ENCODE results near the gene ADAM8.
"Not testable (repeated sequence)": the region's sequence is repeated elsewhere in the genome, so short reads cannot be mapped to it uniquely, and the experiment has no call there.

The ADAM8 gene

DNA sequence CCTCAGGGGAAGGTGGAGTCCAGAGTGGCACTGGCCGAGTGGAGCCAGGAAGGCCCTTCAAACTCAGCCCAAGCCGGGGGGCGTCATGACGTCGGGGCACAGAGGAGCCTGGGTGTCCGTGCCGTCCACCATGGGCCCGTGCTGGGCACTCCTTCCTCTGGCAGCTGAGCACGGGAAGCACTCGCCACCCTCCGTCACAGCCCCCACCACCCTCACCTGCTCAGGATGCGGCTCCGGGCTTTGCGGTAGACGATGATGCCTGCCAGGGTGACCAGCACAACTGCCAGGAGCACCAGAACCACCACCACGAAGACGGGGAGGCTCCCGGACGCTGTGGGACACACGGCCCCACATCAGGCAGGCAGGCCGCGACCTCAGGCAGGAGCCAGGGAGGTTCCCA is 8.1 kb downstream of the ADAM8 start:
- no peak for DNase-seq (ENCODE audit: low read depth, low spot score)

DNA sequence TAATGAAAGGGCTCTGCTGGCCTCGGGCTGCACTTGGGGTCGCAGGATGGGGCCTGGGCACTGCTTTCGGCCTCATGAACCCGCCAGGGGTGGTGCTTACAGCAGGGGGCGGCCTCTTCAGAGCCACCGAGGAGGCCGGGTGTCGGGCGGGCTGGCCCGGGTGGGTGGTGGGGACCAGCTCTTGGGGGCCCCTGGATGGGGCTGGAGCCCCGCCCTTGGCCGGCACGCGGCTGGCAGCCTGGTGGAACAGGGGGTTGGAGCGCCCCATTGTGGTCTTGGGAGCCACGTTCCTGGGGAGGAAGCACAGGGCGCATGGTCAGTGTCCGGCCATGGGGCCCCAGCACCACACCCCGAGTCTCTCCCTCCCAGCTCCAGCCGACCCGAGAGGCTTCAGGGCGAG is 8.8 kb downstream of the ADAM8 start:
- no peak for DNase-seq (ENCODE audit: low read depth, low spot score)

DNA sequence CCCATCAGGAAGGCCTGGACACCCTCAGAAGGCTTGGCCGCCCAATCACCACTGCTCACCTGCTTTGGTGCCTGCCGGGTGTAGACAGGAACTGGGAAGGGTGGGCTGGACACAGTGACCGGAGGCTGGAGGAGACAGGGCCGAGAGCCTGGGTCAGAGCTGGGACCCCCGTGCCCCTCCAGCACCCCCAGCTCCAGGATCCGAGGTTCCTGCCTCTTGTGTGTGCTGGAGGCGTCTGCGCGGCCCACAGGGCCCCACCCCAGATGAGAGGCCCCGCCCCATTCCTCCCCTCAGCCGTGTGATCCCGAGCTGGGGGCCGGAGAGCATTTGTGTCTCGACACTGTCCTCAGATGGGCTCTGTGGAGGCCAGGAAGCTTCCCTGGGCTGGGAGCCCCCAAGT is 9.4 kb downstream of the ADAM8 start:
- DNase-seq (ENCODE audit: low read depth, low spot score) = no peak

DNA sequence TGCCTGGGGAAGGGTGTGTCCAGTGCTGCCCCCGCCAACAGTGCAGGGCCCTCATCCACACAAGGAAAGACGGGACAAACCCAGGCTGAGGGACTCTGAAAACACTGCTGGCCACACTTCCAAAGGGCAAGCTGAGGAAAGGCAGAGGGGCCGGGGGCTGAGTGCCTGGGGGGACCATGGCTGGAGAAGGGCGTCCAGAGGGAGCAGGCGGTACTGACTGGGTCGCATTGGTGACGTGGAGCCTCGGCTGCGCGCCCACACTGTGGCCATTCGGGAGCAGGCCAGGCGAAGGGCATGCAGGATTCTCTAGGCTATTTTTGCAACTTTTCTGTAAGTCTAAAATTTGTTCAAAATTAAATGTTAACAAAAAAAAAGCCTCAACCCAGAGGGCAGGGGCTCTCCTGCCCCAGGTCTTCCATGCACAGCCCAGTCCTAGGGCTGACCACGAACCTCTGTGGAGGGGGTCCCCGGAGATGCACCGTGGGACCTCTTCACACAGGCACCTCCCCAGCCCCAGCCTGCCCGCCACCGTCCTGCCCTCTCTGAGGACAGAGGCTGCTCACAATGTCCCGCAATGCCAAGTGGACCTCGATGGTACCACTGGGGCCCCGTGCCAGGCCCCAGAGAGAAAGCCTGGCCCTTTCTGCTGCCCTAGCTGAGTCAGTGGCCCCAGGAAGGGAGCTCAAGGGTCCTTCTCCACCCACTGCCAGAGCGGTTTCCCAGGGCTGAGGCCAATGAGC is 10.4 kb downstream of the ADAM8 start:
- no peak for DNase-seq (ENCODE audit: low read depth, low spot score)

DNA sequence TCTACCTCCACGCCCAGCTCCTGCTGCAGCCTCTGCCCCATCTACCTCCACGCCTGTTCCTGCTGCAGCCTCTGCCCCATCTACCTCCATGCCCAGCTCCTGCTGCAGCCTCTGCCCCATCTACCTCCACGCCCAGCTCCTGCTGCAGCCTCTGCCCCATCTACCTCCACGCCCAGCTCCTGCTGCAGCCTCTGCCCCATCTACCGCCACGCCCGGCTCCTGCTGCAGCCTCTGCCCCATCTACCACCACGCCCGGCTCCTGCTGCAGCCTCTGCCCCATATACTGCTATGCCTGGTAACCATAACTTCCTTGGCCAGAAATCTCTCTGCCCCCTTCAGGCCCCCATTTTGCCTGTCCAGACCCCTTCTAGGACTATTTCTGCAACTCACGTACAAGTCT is 11.6 kb downstream of the ADAM8 start:
- not testable (repeated sequence) for DNase-seq (ENCODE audit: low read depth, low spot score)

DNA sequence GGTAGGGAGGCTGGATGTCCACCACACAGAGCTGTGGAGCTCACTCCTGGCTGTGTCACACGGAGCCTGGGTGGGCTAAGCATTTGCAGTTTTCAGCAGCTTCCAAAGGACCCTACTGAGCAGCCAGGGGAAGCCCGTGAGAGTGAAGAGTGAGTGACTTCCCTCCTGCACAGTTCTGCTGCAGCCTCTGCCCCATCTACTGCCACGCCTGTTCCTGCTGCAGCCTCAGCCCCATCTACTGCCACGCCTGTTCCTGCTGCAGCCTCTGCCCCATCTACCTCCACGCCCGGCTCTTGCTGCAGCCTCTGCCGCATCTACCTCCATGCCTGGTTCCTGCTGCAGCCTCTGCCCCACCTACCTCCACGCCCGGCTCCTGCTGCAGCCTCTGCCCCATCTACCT is 12.2 kb downstream of the ADAM8 start:
- DNase-seq (ENCODE audit: low read depth, low spot score) = no peak

DNA sequence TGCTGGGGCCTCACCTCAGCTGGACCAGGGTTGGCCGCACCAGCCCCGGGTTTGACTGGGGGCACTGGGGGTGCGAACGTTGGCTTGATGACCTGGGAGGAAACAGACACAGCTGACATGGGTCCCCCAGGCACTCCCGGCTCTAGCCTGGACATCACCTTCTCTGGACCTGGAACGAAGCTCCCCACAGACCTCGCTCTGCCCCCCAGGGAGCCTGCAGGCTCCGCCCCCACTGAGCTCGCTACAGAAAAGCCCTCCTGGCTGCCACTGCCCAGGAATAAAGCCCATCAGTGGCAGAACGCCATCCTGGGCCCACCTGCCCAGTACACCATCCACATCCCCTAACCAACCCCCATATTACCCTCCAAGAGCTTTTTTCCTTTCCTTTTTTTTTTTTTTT is 13.0 kb downstream of the ADAM8 start:
- DNase-seq (ENCODE audit: low read depth, low spot score) = no peak

DNA sequence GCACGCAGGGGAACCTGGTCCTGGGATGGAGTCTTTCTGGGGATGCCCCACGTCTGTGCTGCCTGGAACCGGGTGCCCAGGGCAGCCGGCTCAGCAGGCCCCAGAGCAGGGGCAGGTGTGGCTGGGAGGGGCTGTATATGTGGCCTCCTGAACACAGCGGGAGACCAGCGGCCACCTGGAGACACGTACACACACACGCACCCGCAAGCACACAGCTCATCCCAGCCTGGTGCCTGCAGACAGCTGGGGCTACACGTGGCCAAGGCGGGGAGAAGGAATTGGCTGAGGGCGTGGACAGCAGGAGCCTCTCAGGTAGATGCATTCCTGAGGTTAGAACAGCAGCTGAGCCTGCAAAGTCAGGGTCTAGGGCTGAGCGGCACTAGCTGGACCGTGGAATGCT is 14.0 kb downstream of the ADAM8 start:
- no peak for DNase-seq (ENCODE audit: low read depth, low spot score)

DNA sequence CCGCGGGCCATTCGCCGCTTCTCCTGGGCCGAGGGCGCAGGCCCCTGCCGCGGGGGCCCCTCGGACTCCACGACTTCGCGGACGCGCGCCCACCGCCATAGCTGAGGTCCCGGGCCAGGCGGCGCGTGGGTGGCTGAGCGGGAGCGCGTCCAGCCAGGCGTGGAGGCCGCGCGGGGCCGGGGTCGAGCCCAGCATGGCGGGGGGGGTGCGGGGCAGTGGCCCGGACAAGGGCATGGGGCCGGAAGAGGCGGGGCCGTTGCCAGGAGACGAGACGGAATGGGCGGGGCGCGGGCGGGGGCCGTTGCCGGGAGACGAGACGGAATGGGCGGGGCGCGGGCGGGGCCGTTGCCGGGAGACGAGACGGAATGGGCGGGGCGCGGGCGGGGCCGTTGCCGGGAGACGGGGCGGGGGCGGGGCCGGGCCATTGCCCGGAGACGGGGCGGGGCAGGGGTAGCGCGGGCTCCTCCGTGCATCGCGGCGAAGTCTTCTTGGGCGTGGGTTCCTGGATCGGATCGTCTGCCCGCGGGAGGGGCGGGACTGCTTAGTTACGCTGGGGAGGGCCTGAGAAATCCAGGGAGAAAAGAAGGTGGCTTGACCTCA is 14.8 kb downstream of the ADAM8 start:
- DNase-seq (ENCODE audit: low read depth, low spot score) = no peak

DNA sequence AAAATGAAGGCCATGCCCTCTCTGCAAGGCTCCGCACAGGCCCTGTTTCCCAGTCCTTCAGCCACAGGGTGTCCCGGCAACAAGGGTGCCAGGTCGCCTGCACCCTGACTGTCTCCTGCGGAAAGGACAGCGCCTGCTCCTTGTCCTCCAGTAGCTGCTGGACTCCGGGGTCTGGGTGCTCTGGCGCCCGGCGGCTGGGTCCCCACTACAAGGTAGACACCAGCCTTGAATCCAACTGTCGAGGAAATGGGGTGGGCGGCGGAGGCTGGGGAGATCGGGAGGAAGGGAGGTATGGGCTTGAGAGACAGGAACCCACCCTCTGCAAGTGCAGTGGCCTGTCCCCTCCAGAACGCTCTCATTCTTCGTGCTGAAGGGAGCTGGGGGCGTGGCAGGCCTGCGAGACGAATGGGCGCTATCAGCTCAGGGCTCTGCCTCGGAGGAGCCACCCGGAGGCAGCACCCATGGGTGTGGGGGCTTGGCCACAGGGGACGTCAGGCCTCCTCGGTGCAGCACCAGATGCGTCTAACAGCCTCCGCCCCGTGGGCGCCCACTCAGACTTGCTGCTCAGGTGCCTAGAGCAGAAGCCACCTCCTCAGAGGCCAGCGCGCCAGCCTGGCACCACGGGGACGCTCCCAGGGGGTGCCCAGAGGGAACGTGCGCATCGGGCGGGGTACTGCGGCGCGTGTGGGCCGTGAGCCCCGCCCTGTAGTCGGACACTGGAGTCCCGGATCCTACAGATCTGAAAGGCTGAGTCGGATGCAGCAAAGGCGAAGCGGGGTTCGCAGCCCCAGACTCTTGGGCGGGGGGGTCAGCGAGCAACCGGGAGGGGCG is 15.6 kb downstream of the ADAM8 start:
- no peak for DNase-seq (ENCODE audit: low read depth, low spot score)

DNA sequence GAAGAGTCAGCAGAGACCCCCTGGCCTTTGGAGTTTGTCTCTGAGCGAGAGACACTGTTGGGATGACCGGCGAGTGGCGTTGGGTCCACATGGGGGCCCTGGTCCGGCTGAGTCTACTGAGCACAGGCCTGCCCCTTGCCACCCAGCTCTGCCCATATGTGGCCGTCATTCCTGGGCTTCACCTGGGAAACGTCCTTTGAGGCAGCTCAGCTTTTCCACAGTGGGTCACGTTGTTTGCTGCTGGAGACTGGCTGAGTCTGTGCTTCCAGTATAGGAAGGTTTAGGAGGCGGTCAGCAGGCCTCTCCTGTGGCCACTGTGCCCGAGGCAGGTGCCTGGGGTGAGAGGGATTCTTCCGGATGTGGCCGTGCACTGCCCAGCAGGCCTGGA is 17.1 kb downstream of the ADAM8 start:
- no peak for DNase-seq (ENCODE audit: low read depth, low spot score)

DNA sequence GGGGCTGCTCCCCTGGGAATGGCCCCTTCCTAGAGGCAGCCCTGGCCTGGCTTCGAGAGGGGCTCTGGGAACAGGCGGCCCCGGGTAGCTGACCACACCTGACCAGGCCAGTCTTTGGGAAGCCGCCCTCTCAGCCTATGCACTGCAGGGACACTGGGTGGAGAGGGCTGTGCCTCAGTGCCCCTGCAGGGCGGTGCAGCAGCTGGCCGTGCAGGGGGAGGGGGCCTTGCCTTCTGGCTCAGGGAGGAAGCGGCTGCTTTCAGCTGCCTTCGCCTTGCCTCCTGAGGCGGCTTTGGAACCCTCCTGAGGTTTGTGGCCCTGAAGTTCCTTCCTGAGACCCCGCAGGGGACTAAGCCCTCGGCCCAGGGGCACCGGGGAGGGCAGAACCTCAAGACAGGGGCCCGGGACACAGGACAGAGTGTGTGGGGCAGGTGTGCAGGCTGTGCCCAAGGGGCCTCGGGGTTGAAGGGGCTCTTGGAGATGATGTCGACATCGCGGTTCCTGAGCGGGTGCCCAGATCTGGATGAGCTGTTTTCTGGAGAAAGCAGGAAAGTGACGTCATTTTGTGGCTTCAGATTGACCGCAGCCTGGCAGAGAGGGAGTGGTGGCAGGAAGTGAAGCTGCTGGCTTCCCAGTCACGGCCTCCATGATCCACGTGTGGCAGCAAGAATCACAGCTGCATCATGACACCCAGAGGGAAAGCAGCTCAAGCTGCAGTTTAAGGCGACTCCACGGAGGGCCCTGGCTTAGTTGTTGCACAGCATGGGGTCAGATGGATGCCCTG is 17.7 kb downstream of the ADAM8 start:
- no peak for DNase-seq (ENCODE audit: low read depth, low spot score)

DNA sequence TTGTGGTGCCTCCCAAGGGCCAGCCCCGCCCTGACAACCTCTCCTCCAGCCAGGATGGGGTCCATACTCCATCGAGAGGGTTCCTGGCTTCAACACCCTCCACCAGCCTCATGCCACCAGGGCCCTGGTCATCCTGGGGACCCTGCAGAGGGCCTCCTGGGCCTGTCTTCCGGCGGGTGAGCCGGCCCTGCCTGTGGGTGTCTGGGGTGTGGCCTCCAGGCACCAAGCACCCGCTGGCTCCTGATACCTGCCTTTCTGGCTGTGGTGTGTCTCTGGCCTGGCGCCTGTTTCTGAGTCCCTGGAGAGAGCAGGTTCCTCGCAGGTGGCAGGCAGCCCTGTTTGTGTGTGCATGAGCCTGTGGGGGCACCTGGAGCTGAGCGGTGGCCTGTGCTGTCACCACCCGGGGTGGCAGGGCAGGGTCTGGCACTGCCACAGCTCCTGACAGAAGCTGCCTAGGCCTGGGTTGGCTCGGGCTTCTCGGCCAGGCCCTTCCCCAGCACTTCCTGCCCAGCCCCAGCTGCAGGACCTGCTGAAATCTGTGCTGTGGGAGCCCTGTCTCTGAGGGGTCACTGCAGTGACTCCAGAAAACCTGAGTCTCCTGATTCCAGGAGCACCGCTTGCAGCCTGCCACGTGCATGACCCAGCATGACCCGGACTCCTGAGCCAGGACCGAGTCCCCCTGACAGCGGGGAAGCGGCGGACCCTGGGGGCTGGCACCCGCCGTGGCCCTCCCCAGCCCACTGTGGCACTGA is 18.4 kb downstream of the ADAM8 start:
- no peak for DNase-seq (ENCODE audit: low read depth, low spot score)

DNA sequence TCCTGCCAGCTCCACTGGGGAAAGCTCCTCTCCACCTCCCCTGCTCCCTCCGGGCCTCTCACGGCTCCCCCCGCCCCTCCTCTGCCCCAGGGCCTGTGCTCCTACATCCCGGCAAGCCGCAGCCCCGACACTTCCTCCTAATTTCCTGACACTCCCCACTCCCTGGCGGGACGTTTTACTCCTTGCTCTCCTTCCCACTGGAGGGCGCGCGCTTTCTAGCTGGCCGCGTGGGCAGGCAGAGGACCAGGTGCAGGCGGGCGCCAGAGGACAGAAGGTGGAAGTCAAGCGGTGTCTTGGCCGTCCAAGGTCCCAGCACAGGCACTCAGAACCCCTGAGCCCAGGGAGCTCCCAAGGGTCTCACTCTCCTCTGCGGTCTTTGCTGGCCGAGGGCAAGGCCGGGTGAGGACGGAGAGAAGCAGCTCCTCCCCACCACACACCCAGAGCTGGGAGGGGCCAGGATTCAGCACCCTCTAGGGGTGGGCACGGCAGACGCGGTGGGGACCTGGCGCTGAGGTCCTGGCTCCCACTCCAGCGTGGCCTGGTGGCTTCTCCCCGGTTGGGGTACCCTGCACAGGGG is 19.1 kb downstream of the ADAM8 start:
- no peak for DNase-seq (ENCODE audit: low read depth, low spot score)

DNA sequence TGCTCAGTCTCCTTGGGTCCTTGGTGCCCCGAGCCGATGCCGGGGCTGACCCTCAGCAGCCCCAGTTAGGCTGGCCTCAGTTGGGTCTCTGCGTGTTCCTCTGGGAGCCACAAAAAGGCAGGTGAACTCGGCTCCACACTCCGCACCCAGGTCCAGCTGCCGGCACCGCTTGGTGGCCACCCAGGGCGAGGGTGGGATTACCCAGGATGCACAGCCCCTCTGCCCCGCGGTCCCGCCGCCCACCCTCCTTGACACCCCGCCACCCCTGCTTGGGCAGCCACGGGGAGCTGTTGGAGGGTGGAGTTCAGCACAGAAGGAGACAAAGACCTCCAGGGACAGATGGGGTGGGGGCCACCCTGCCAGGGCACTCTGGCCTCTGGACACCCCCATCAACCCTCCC is 21.3 kb downstream of the ADAM8 start:
- DNase-seq (ENCODE audit: low read depth, low spot score) = no peak

DNA sequence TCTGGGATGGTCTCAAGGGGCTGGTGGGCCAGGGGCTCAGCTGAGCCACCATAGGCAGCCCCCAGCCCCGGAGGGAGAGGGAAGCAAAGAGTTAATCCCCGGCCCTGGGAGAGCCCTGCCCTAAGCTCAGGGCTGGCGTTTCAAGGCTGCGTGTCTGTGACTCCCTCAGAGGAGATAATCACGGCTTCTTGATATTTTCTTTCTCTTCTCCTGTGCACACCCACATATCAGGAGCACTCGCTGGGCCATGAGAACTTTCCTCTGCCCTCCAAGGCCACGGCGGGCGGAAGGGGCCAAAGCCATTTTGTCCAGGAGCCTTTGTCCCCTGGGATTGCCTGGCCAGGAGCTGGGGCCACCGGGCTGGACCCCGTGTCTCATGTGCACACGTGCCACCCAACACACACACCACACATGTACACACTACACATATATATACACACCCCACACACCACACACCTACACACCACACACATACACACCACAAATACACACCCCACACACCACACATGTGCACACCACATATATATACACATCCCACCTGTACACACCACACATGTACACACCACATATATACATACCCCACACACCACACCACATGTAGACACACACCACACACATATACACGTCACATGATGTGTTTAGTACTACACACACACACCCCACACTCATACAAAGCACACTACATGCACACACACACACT is 22.1 kb downstream of the ADAM8 start:
- DNase-seq (ENCODE audit: low read depth, low spot score) = no peak

DNA sequence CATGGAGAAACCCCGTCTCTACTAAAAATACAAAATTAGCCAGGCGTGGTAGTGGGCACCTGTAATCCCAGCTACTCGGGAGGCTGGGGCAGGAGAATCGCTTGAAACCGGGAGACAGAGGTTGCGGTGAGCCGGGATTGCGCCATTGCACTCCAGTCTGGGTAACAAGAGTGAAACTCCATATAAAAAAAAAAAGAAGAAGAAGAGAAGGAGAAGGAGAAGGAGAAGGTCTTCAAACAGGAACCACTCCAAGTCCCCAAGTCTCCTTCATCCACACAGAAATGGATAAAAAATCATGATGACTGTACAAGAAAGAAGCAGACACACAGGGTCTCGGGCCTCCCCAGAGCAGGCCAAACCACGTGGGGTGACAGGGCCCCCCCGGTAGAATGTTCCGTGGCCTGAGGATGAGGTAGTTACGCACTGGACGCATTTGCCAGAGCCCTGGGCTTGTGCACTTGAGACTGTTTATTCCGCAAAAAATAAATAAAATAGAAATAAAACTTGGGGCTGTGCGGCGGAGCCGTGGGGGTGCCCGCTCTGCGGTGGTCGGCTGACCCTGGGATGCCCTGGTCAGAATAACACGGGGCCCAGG is 23.2 kb downstream of the ADAM8 start:
- DNase-seq (ENCODE audit: low read depth, low spot score) = no peak

DNA sequence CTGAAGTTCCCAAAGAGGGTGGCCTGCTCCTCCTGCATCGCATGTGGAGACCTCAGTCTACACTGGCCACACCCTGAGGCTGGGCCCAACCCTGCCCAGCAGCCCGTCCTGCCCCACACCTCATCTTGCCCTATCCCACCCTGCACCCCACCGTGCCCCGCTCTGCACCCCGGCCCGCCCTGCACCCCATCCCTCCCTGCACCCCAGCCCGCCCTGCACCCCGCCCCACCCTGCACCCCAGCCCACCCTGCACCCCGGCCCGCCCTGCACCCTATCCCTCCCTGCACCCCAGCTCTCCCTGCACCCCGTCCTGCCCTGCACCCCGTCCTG is 24.5 kb downstream of the ADAM8 start:
- no peak for DNase-seq (ENCODE audit: low read depth, low spot score)

DNA sequence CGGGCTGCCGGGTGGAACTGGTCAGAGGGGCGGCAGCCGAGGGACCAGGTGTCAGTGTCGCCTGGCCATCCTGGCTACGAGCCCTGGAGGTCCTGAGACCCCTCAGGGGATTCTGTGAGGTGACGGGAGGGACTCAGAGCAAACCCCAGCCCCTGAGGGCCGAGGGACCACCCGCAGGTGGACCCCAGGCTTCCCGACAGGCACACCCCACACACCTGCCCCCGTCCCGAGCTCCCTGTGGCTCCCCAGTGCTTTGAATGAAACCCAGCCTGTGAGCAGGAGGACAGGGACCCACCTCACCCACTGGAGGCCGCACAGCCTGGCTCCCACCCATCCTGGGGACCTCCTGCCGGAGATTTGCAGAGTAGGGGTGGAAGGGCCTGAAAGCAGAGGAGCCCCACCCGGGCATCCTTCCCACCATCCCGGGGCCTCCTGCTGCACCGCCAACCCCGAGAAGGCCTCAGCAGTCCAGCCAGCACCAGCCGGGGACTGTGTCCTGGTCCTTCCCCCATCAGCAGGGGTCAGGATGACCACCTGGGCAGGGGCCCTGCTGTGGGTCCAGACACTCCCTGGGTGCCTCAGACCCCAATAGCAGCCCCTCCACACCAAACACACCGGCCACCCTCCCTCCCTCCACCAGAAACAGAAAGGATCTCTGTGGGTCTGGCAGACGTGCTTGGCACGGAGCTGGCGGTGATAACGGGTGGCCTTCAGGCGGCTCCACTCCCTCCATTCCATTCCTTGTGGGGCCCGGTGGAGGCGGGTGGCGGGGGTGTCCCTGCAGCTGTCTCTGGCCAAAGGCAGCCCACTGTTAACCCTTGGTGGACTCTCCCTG is 25.1 kb downstream of the ADAM8 start:
- no peak for DNase-seq (ENCODE audit: low read depth, low spot score)
